Measurements from ENCODE around the gene RASGEF1B. TPM values are rescaled to one million over a fixed set of nuclear protein-coding genes. Genes with fewer than 3 reads are reported as not detected.

The RASGEF1B gene
- total RNA-seq, 4 donors from 2014 or later: 5.2 to 18.6 (median 6.2) TPM

DNA sequence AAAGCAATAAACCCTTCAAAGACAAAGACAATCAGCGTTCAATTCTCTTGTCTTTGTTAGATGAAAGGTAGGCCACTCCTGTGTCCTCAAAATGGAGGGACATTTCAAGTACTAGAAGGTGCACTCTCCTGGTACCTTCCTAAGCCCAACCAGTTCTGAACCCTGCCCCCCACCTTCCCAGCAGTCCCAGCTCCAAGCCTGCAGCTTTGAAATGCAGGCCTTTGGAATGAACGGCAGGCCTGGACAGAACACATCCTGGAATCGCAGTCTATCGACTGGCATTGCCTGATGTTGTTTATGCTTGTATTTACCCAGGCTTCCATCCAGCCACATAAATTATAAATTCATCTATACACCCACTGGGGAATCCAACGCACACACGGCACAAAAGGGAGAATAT lies 47.4 kb downstream of the RASGEF1B start:
- peaks cover 0 to 4% (median 0%) of the 10 kb centered on the region in 4 donors for H3K4me1 ChIP-seq
- 75% methylated on average over 6 of the region's 6 CpGs for WGBS

DNA sequence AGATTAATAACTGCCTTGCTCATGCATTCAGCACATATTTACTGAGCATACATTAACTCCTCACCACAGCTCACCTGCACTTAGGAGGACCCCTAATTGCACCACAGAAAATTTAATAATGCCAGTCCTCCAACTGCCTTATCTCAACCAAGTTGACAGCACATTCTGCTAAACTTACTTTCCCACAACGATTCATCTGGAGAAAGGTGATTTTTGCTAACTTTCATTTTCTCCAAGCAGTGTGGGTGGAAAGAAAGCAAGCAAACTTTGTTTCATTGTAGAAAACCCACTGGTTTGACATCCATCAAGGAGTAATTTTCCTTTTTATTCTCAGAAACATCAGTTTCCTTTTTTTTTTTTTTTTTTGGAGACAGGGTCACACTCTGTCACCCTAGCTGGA lies 49.1 kb downstream of the RASGEF1B start:
- DNase-seq (ENCODE audit: extremely low spot score): no peak
- intact Hi-C loops (cut with DNase I): no loop called here
- no peak overlapping the region for H3K27ac ChIP-seq (replicated peaks in 1 of 4)
- H3K27me3 ChIP-seq: no peaks in the 10 kb centered on the region
- TF ChIP-seq POLR2A (IDR thresholded peaks at IDR 0.05; ENCODE audit: low read depth) (no peak), POLR2AphosphoS5 (IDR thresholded peaks at IDR 0.05) (no peak), EP300 (IDR thresholded peaks at IDR 0.05) (no peak)
- TF ChIP-seq, protein P1, sequence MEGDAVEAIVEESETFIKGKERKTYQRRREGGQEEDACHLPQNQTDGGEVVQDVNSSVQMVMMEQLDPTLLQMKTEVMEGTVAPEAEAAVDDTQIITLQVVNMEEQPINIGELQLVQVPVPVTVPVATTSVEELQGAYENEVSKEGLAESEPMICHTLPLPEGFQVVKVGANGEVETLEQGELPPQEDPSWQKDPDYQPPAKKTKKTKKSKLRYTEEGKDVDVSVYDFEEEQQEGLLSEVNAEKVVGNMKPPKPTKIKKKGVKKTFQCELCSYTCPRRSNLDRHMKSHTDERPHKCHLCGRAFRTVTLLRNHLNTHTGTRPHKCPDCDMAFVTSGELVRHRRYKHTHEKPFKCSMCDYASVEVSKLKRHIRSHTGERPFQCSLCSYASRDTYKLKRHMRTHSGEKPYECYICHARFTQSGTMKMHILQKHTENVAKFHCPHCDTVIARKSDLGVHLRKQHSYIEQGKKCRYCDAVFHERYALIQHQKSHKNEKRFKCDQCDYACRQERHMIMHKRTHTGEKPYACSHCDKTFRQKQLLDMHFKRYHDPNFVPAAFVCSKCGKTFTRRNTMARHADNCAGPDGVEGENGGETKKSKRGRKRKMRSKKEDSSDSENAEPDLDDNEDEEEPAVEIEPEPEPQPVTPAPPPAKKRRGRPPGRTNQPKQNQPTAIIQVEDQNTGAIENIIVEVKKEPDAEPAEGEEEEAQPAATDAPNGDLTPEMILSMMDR (IDR thresholded peaks at IDR 0.05): no peak
- H3K9me3 ChIP-seq: no peaks in the 10 kb centered on the region
- peaks cover 0 to 3% (median 0%) of the 10 kb centered on the region in 4 donors for H3K4me1 ChIP-seq
- H3K36me3 ChIP-seq: peaks cover 0 to 16% (median 6%) of the 10 kb centered on the region in 4 donors
- H3K4me3 ChIP-seq: no peak overlapping the region
- 35% methylated on average over 1 of the region's 1 CpG for WGBS

More for the DNA sequence above, 47.4 kb downstream of the RASGEF1B start:
- no peak for DNase-seq (ENCODE audit: extremely low spot score)
- TF ChIP-seq POLR2AphosphoS5 (IDR thresholded peaks at IDR 0.05) (no peak), POLR2A (IDR thresholded peaks at IDR 0.05; ENCODE audit: low read depth) (no peak), EP300 (IDR thresholded peaks at IDR 0.05) (no peak)
- TF ChIP-seq, protein P1 (IDR thresholded peaks at IDR 0.05): no peak
- H3K27ac ChIP-seq (replicated peaks in 1 of 4): no peak overlapping the region
- no peaks in the 10 kb centered on the region for H3K27me3 ChIP-seq
- intact Hi-C loops (cut with DNase I): no loop called here
- H3K9me3 ChIP-seq: no peaks in the 10 kb centered on the region
- peaks cover 0 to 21% (median 6%) of the 10 kb centered on the region in 4 donors for H3K36me3 ChIP-seq
- H3K4me3 ChIP-seq: no peak overlapping the region

GRCh38 chr4:81421346-81422218 lies 50.1 kb downstream of the RASGEF1B start:
- no peak for DNase-seq (ENCODE audit: extremely low spot score)
- Histone ChIP-seq H3K36me3 (peaks cover 0 to 9% (median 2%) of the 10 kb centered on the region in 4 donors), H3K4me1 (no peaks in the 10 kb centered on the region), H3K27ac (replicated peaks in 1 of 4) (no peak overlapping the region), H3K4me3 (no peak overlapping the region), H3K27me3 (no peaks in the 10 kb centered on the region), H3K9me3 (no peaks in the 10 kb centered on the region)
- intact Hi-C loops (cut with DNase I): no loop called here
- TF ChIP-seq, protein P1 (IDR thresholded peaks at IDR 0.05): no peak
- TF ChIP-seq POLR2A (IDR thresholded peaks at IDR 0.05; ENCODE audit: low read depth) (no peak), EP300 (IDR thresholded peaks at IDR 0.05) (no peak), POLR2AphosphoS5 (IDR thresholded peaks at IDR 0.05) (no peak)
- 75% methylated on average over 6 of the region's 6 CpGs for WGBS

DNA sequence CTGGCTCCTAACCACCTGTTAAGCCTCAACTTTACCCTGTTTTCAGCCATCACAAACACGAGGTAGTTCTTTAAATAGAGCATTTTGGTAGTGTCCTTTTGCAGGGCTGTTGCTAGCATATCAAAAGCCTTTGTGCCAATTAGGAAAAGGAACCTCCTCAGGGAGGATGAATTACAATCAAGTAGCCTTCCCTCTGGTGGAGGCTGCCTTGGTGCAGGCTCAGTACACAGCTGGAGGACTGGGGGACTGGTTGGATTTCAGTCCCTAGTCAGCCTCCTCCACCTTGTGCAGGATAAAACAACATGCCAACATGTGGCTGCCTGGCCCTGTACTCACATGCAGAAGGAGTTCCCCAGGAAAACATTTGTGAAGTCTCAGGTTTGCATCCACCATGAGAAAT lies 53.1 kb downstream of the RASGEF1B start:
- no peak for DNase-seq (ENCODE audit: extremely low spot score)
- TF ChIP-seq, protein P1 (IDR thresholded peaks at IDR 0.05): no peak
- no peak for TF ChIP-seq POLR2AphosphoS5 (IDR thresholded peaks at IDR 0.05)
- TF ChIP-seq POLR2A (IDR thresholded peaks at IDR 0.05; ENCODE audit: low read depth): no peak
- no peak for TF ChIP-seq EP300 (IDR thresholded peaks at IDR 0.05)
- no peaks in the 10 kb centered on the region for H3K36me3 ChIP-seq
- intact Hi-C loops (cut with DNase I): no loop called here
- 47% methylated on average over 1 of the region's 1 CpG for WGBS
- H3K27ac ChIP-seq (replicated peaks in 1 of 4): no peak overlapping the region
- H3K4me3 ChIP-seq: no peak overlapping the region
- no peaks in the 10 kb centered on the region for H3K27me3 ChIP-seq
- H3K9me3 ChIP-seq: no peaks in the 10 kb centered on the region
- H3K4me1 ChIP-seq: no peaks in the 10 kb centered on the region

Measured in esophagus muscularis mucosa (tissue), 4 donors.